Fibroblast of peridontal ligament (primary cell): ENCODE measurements around the gene PTPN13.

Source experiments
- DNase-seq: peaks from one replicate; pipeline ENCODE4 v3.0.0-alpha.2; 2010; ENCODE audit errors: extremely low read depth

PTPN13 gene, protein sequence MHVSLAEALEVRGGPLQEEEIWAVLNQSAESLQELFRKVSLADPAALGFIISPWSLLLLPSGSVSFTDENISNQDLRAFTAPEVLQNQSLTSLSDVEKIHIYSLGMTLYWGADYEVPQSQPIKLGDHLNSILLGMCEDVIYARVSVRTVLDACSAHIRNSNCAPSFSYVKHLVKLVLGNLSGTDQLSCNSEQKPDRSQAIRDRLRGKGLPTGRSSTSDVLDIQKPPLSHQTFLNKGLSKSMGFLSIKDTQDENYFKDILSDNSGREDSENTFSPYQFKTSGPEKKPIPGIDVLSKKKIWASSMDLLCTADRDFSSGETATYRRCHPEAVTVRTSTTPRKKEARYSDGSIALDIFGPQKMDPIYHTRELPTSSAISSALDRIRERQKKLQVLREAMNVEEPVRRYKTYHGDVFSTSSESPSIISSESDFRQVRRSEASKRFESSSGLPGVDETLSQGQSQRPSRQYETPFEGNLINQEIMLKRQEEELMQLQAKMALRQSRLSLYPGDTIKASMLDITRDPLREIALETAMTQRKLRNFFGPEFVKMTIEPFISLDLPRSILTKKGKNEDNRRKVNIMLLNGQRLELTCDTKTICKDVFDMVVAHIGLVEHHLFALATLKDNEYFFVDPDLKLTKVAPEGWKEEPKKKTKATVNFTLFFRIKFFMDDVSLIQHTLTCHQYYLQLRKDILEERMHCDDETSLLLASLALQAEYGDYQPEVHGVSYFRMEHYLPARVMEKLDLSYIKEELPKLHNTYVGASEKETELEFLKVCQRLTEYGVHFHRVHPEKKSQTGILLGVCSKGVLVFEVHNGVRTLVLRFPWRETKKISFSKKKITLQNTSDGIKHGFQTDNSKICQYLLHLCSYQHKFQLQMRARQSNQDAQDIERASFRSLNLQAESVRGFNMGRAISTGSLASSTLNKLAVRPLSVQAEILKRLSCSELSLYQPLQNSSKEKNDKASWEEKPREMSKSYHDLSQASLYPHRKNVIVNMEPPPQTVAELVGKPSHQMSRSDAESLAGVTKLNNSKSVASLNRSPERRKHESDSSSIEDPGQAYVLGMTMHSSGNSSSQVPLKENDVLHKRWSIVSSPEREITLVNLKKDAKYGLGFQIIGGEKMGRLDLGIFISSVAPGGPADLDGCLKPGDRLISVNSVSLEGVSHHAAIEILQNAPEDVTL (N-terminal part only)

DNA sequence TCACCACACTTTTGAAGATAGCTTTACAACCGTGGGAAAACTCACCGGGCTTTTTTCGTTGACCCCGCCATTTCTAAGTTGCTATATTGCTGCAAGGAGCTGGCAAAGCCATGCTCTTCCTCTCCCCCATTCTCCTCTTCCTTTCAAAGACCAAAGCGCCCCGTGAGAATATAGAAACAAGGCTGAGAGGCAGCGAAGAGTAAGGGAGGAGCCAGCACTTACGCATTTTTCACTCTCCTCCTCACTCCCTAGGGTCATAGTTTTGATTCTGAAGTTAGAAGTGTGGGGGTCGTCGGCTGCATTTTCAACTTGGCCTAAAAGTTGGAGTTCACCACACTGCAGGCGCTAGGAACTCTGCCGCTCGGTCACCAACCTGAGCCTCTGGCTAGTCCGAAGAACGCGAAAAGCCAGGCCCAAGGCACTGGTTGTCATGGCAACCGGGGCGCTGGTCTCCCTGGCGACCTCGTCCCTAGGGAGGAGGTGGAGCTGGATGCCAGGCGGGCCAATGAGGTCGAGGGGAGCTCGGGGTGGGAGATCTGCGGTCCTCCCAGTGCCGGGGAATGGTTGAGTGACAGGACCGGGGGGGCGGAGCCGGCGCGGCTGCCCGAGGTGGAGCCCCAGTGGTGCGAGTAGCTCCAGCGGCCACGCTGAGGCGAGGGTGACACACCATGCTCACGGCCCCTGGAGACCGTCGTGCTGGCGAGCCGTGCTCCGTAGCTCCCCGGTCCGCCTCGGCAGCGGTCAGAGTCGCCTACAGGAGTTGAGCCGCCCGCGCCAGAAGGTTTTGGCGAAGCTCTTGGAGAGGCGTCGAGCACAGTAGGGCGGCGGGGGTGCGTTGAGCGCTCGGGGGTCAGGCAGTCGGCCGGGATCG, at the start of gene PTPN13:
Gene PTPN13 (plus strand): TSS at position 628 of the 871 bp plus-strand sequence. CDS start 40,942 bp downstream, outside the sequence.
- peak; percentile 96 for DNase-seq

DNA sequence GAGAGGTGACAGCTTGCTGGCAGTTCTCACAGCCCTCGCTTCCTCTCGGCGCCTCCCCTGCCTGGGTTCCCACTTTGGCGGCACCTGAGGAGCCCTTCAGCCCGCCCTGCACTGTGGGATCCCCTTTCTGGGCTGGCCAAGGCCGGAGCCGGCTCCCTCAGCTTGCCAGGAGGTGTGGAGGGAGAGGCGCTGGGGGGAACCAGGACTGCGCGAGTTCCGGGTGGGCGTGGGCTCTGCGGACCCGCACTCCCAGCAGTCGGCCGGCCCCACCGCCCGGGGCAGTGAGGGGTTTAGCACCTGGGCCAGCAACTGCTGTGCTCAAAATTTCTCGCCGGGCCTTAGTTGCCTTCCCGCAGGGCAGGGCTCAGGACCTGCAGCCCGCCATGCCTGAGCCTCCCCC, 47.0 kb upstream of the PTPN13 start:
- no peak for DNase-seq

DNA sequence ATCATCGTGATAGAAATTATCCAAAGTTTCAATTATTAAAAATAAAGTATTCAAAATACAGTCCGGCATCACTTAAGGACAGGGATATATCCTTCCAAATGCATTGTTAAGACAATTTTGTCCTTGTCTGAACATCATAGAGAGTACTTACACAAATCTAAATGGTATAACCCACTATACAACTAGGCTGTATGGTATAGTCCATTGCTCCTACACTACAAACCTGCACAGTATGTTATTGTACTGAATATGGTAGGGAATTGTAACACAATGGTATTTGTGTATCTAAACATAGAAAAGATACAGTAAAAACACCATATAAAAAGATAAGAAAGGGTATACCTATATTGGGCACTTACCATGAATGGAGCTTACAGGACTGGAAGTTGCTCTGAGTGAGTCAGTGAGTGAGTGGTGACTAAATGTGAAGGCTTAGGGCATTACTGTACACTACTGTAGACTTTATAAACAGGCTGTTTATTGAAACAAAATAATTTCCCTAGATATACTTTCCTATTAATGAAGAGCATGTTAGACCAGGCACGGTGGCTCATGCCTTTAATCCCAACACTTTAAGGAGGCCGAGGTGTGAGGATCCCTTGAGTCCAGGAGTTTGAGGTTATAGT, 44.8 kb upstream of the PTPN13 start:
- no peak for DNase-seq

DNA sequence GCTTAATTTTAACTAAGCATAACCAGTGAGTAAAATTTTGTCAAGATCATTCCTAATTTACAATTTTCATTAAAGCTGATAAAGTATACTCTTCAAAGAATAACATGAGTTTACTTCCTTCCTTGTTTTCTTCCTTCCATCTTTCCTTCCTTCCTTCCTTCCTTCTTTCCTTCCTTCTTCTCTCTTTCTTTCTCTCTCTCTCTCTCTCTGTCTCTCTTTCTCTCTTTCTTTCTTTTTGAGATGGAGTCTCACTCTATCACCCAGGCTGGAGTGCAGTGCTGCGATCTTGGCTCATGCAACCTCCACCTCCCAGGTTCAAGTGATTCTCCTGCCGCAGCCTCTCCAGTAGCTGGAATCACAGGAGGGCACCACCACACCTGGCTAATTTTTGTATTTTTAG, 42.7 kb upstream of the PTPN13 start:
- no peak for DNase-seq

DNA sequence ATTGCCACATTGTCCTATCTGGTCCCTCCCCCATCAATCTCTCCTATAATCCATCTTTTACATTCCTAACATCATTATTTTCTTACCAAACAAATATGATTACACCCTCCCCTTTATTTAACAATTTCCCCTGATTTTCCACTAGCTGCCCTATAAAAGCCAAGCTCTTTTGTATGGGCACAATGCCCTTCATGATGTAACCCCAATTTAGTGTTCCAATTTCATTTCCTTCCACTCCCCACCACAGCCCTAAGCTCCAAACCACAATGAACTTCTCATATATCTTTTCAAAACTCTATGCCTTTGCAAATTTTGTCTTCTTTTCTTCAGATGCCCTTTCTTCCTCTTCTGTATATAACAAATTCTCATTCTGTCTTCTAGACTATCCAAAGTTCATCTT, 39.5 kb upstream of the PTPN13 start:
- DNase-seq = peak; percentile 83

DNA sequence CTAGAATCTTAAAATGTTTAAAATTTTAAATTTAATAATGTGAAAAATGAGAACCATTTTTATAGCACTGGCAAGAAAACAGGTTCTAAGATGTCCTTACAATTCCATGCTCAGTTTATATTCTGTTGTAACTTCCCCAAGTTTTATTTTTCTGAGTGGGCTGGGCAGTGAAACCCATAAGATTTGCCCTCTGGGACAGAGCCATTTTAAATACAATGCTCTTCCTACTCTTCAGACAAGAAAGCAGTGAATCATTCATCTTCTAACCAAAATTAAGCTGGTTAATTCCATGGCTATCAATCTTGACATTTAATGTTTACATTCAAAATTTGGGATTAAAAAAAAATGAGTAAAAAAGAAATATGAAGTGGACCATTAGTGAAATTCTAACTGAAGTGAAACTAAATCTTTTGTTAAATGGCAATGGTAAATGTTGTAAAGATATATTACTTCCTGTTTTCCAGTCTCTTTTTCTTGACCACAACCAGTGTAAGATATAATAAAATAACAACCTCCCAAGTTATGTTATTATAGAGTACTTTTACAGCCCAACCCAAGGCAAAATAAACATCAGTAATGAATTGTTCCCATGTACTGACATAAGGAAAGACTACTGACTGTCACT, 37.2 kb upstream of the PTPN13 start:
- DNase-seq = peak; percentile 25

DNA sequence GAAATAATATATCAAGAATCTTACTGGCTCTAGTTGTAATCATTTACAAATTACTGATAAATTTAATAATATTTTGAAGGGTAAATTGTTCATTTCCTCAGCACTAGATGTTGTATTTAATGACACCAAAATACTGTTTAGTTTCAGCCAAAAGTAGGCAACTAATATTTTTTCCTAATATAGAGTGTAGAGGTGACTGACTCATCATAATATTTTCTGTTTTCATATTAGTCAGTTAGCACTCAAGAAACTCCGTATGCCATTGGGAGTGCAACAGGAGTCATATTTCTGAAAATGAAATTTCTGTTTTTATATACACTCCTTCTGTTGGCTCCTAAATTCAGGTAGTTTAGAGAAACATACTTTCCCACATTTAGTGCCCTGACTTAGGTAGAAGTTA, 36.6 kb upstream of the PTPN13 start:
- DNase-seq = no peak

DNA sequence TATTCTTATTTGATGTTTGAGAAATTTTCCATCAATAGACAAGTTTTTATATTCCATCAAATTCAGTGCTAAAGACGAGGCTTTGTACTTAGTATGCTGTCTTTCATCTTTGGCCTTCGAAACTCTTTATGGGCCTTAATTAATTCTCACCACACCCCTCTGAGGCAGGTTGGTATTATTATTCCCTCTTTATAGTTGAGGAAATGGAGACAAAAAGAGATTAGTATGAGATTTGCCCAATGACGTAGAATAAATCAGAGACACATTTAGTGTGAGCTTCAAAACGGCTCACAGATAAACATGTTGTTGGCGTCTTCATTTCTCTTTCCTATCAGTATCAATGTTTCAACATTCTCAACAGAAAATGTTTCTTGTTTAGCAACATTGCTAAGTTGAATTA, 35.9 kb upstream of the PTPN13 start:
- DNase-seq = no peak

DNA sequence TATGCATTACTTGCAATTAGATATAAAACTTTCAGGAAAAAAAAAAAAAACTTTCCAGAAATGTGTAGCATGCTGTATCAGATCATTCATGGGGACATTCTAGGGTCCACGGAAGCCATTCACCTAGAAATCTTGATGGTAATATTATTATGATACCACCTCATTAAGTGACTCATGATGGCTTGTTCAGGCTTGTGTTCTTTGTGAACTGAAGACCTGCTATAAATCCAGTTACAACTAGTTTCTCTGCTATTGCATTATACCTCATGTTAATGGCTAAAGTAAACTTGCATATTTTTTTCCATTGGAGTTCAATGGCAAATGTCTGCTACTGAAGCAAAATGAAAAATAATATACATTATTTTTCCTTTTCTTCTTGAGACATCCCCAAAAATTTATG, 35.3 kb upstream of the PTPN13 start:
- no peak for DNase-seq

DNA sequence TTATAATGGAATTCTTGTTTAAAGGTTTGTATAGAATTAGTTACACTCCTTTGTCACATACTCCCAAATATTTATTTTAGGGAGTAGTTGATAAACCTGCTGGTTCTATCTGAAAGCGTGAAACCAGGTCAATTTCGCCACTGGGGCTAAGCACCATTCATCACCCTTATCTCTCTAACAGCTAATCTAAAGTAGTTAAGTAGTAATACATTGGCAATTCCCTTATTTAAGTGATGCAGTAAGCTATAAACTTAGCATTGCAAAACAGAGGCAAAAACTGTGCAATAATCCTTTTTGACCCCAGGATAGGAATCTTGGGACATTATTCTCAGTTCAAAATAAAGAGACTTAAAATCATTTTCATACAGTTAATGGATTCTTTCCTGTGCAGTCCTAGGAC, 33.7 kb upstream of the PTPN13 start:
- no peak for DNase-seq

DNA sequence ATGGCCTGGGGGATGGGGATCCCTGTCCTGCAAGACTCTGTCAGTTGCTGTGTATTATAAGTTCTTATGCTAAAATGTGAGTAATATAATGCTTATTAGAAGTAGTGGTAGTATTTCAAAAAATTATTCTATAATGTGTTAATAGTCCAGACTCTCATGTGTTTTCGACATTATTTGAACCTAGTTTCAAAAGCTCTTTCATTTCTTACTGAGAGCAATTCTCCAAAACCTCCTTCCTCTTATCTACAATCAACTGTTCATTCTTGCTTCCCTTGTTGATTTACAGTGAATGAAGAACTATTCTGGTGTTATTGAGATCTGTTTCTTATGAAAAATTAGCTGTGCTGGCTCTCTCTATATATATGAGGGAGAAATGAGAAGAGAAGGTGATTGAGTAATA, 32.9 kb upstream of the PTPN13 start:
- no peak for DNase-seq

DNA sequence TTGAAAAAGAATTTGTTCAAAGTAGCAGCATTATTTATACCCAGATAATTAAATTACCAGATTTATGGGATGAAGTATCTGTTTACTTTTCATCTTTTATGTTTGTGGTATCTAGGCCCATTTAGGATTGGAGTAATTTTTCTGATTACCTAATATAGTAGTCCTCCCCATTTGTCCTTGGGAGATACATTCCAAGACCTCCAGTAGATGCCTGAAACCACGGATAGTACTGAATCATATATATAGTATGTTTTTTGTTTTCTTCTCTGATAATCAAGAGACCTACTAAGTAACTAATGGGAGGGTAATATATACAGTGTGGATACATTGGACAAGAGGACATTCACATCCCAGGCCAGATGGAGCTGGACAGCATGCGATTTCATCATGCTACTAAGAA, 30.7 kb upstream of the PTPN13 start:
- DNase-seq = no peak

DNA sequence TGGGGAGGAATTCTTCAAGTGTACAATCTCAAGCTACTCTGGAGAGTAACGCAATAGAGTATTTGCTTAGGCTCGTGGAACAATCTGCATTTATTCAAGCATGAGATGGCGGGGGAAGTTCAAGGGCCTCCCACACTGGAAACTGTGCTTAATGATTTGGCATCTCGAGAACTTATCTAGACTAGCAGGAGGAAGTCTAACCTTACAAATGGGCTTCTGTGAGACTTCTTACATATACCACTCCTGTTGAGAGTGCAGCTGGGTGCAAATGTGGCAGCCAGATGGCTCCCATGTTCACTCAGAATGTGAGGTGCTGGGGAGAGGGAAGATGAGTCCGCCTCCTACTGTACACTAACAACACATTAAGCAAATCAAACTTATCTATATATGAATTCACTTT, 29.3 kb upstream of the PTPN13 start:
- DNase-seq = no peak

DNA sequence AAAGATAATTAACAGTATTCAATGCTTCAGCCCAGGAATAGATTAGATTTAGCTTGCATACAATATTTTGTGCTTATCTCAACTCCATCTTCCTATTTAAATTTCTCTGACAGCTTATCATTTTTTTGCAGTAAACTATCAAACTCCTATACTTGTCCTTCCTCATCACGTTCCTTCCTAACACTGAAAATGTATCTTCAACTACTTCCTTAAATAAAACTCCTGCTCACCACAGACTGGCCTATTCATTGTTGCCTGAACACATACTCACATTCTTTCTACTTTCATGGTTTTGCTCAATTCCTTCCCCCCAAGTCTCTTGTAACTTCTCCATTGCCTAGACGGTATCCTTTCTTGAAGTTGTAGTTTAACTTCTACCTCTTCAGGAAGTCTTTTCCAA, 28.5 kb upstream of the PTPN13 start:
- DNase-seq = no peak

DNA sequence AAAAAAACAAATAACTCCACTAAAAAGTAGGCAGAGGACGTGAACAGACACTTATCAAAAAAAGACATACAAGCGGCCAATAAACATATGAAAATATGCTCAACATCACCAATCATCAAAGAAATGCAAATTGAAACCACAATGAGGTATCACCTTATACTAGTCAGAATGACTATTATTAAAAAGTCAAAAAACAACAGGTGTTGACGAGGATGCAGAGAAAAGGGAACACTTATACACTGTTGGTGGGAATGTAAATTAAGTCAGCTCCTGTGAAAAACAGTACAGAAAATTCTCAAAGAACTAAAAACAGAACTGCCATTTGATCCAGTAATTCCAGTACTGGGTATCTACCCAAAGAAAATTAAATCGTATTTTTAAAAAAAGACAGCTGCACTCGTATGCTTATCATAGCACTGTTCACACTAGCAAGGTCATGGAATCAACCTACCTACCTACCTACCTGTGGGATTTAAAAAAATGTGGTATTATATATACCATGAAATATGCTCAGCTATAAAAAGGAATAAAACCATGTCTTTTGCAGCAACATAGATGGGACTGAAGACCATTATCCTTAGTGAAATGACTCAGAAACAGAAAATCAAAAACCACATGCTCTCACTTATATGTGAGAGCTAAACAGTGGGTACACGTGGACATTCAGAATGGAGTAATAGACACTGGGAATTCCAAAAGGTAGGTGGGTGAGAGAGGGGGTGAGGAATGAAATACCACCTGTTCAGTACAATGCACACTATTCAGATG, 24.8 kb upstream of the PTPN13 start:
- no peak for DNase-seq

DNA sequence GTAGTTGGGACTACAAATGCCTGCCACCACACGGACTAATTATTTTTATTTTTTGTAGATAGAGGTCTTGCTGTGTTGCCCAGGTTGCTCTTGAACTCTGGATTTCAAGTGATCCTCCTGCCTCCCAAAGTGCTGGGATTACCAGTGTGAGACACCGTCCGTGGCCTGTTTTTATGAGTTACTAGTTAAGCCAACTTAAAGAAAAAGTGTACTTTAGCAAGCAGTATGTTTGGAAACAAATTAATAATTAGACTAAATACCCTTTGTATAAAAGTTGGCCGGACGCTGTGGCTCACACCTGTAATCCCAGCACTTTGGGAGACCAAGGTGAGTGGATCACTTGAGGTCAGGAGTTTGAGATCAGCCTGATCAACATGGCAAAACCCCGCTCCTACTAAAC, 14.2 kb upstream of the PTPN13 start:
- DNase-seq = no peak

DNA sequence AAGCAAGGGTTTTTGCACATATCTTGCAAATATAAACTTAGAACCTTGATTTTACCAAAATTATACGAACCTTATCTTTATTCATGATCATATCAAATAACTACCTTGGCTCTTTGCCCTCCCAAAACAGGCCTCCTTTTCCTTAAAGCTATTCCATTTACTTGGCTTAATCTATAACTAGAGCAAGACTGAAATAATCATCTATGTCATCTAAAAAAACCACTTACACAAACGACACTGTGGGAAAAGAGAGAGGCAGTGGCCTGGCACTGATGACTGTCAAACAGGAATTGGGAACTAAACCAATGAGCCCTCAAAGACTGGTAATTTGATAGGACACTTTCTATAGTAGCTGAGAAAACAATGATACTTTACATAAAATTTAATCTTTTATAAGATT, 11.7 kb upstream of the PTPN13 start:
- DNase-seq = no peak

DNA sequence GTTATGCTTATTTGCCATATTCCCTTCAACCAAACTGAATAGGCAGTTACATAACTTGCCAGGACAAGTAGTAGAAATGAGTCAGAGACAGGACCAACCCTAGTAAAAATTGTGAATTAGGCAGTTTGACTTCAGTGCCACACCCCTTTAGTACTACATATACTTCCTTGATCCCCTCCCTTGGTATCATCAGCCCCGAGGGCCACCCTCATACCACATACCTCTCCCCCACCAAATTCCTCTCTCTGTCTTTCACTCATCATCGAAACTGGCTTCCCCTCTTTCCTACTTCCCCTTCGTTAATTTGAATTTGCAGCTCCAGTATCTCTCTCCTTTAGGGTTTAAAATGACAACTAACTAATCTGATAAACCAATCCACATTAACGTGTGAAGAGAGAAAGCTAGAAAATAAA, 7.9 kb upstream of the PTPN13 start:
- DNase-seq = peak; percentile 23

DNA sequence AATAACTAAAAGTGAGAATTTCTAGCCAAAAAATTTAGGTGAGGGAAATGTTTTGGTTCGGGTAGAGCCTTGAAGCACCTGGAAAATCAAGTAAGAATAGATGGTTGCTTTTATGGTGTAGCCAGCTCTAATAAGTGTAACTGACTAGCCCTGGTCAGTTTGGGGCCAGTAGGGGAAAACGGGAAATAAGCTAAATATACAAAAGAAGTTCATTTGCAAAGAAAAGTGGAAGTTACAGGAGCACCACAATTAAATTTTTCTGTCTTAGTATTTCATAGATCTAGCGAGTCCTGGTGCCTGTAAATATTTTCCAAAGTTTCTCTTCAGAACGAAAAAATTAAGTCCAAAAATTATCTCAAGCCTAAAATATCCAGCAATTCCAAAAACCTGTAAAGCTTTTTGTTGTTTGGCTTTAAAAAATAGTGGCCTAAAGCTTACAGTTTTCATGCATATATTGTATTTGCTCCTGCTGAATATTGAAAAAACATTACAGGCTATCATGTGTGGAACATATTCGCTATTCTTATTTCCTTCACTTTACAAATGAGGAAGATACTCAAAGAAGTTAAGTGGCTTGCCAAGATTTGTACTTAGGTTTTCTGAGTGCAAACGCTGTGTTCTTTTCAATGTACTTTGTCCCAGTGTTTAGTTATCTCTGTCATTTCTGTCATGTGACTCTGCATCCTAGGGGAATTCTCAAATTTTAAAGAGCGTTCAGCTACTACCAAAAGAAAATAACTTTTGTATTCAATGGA, 7.3 kb upstream of the PTPN13 start:
- no peak for DNase-seq
